Breast epithelium (tissue), 3 donors: Measurements from ENCODE around the gene PRKD1.

ENCODE experiments used
- POLR2A ChIP-seq: fragments of 450-650 bp; IDR thresholded peaks from one replicate; pipeline ENCODE4 v1.6.1; 2016; ENCODE audit warnings: antibody characterized with exemption, mild to moderate bottlenecking, moderate library complexity
- POLR2AphosphoS5 ChIP-seq, 3 donors: sonication (generic); formaldehyde crosslinking; IDR thresholded peaks; one replicate each; pipeline ENCODE4 v1.6.1; 2017; ENCODE audit warnings: antibody characterized with exemption in 3 of 3

DNA sequence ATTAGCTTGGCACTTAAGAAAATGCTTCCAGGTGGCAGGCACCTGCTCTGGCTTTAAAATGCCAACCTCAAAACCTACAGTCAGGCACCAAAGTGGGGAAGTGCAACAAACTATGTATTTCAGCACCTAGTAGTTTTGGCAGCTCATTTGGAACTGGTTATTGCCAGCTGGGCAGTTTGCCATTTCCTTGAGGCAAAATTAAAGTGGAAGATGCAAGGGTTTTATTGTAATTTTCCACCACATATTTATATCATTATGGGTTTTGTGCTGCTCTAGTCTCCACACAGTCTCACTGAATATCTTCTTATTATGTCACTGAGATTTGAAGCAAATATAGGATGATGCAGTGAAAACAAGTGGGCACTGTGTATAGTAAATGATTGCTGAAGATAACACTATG is 117.0 kb downstream of the PRKD1 start:
- no peak for TF ChIP-seq POLR2A
- TF ChIP-seq POLR2AphosphoS5 (IDR thresholded peaks at IDR 0.05) = no peak
